IPS-20b (cell line): ENCODE measurements around the gene MSANTD1.

Source experiments
- H3K27ac ChIP-seq: one replicate; pipeline ENCODE4 v1.5.1; 2013; ENCODE audit warnings: low read length
- H3K27me3 ChIP-seq: 2 replicates; pipeline ENCODE4 v1.6.1; 2013; ENCODE audit warnings: mild to moderate bottlenecking, low read length, inconsistent platforms; ENCODE audit not compliant: insufficient read depth
- H3K36me3 ChIP-seq: 2 replicates; pipeline ENCODE4 v1.6.1; 2013; ENCODE audit warnings: low read depth, mild to moderate bottlenecking, inconsistent platforms, low read length, moderate library complexity; ENCODE audit not compliant: insufficient read depth
- H3K4me1 ChIP-seq: 2 replicates; pipeline ENCODE4 v1.6.1; 2013; ENCODE audit warnings: mild to moderate bottlenecking, control low read depth, inconsistent platforms, low read length, moderate library complexity; ENCODE audit not compliant: insufficient read depth
- H3K4me3 ChIP-seq: 2 replicates; pipeline ENCODE4 v1.5.1; 2013; ENCODE audit warnings: mild to moderate bottlenecking, low read length, inconsistent platforms
- H3K9ac ChIP-seq: 2 replicates; pipeline ENCODE4 v1.6.1; 2013; ENCODE audit warnings: low read depth, mild to moderate bottlenecking, inconsistent platforms, low read length, moderate library complexity
- H3K9me3 ChIP-seq: 2 replicates; pipeline ENCODE4 v1.6.1; 2013; ENCODE audit warnings: mild to moderate bottlenecking, low read depth, low read length, inconsistent platforms; ENCODE audit not compliant: insufficient read depth

The MSANTD1 gene

GRCh38 chr4:3226944-3227343 is 22.0 kb upstream of the MSANTD1 start:
- no peak overlapping the region for H3K4me3 ChIP-seq
- no peak overlapping the region for H3K27ac ChIP-seq
- H3K27me3 ChIP-seq, result no peaks in the 10 kb centered on the region
- no peak overlapping the region for H3K9ac ChIP-seq
- no peaks in the 10 kb centered on the region for H3K4me1 ChIP-seq
- H3K9me3 ChIP-seq, result no peaks in the 10 kb centered on the region
- peaks cover 91% of the 10 kb centered on the region for H3K36me3 ChIP-seq

GRCh38 chr4:3227878-3228675 is 20.9 kb upstream of the MSANTD1 start:
- Histone ChIP-seq H3K27ac (no peak overlapping the region), H3K4me3 (no peak overlapping the region), H3K36me3 (peaks cover 91% of the 10 kb centered on the region), H3K9me3 (no peaks in the 10 kb centered on the region), H3K4me1 (no peaks in the 10 kb centered on the region), H3K27me3 (no peaks in the 10 kb centered on the region), H3K9ac (no peak overlapping the region)

GRCh38 chr4:3228881-3229280 is 20.1 kb upstream of the MSANTD1 start:
- Histone ChIP-seq H3K9me3 (no peaks in the 10 kb centered on the region), H3K36me3 (peaks cover 90% of the 10 kb centered on the region), H3K9ac (no peak overlapping the region), H3K27me3 (no peaks in the 10 kb centered on the region), H3K27ac (no peak overlapping the region), H3K4me3 (no peak overlapping the region), H3K4me1 (no peaks in the 10 kb centered on the region)

- H3K9ac ChIP-seq, result no peak overlapping the region
- no peak overlapping the region for H3K4me3 ChIP-seq
- H3K9me3 ChIP-seq, result no peaks in the 10 kb centered on the region
- H3K4me1 ChIP-seq, result no peaks in the 10 kb centered on the region
- peaks cover 86% of the 10 kb centered on the region for H3K36me3 ChIP-seq
- H3K27me3 ChIP-seq, result no peaks in the 10 kb centered on the region
- H3K27ac ChIP-seq, result no peak overlapping the region
Observed at GRCh38 chr4:3229328-3229727, 19.6 kb upstream of the MSANTD1 start.

- Histone ChIP-seq H3K4me1 (no peaks in the 10 kb centered on the region), H3K27ac (no peak overlapping the region), H3K9ac (no peak overlapping the region), H3K9me3 (no peaks in the 10 kb centered on the region), H3K4me3 (no peak overlapping the region), H3K27me3 (no peaks in the 10 kb centered on the region), H3K36me3 (peaks cover 80% of the 10 kb centered on the region)
Observed at GRCh38 chr4:3229964-3230363, 19.0 kb upstream of the MSANTD1 start.

- H3K4me1 ChIP-seq, result no peaks in the 10 kb centered on the region
- H3K27me3 ChIP-seq, result peaks cover 9% of the 10 kb centered on the region; the same call in 1 of the 2 replicates
- no peak overlapping the region for H3K4me3 ChIP-seq
- H3K9me3 ChIP-seq, result no peaks in the 10 kb centered on the region
- peaks cover 80% of the 10 kb centered on the region for H3K36me3 ChIP-seq
- no peak overlapping the region for H3K27ac ChIP-seq
- H3K9ac ChIP-seq, result no peak overlapping the region
Observed at GRCh38 chr4:3231471-3231870, 17.5 kb upstream of the MSANTD1 start.

- peaks cover 79% of the 10 kb centered on the region for H3K36me3 ChIP-seq
- no peak overlapping the region for H3K4me3 ChIP-seq
Observed at GRCh38 chr4:3232001-3232400, 17.0 kb upstream of the MSANTD1 start.

GRCh38 chr4:3232871-3233271 is 16.1 kb upstream of the MSANTD1 start:
- Histone ChIP-seq H3K27ac (no peak overlapping the region), H3K36me3 (peaks cover 78% of the 10 kb centered on the region), H3K4me1 (no peaks in the 10 kb centered on the region), H3K27me3 (peaks cover 16% of the 10 kb centered on the region; the same call in 1 of the 2 replicates), H3K9ac (no peak overlapping the region), H3K4me3 (no peak overlapping the region), H3K9me3 (no peaks in the 10 kb centered on the region)

More at GRCh38 chr4:3232001-3232400, 17.0 kb upstream of the MSANTD1 start:
- no peaks in the 10 kb centered on the region for H3K9me3 ChIP-seq
- H3K4me1 ChIP-seq, result no peaks in the 10 kb centered on the region
- H3K27me3 ChIP-seq, result peaks cover 14% of the 10 kb centered on the region; the same call in 1 of the 2 replicates
- no peak overlapping the region for H3K9ac ChIP-seq
- no peak overlapping the region for H3K27ac ChIP-seq

- Histone ChIP-seq H3K4me1 (peaks cover 5% of the 10 kb centered on the region; the same call in 1 of the 2 replicates), H3K27ac (no peak overlapping the region), H3K36me3 (peaks cover 71% of the 10 kb centered on the region), H3K4me3 (no peak overlapping the region), H3K9me3 (no peaks in the 10 kb centered on the region), H3K27me3 (peaks cover 21% of the 10 kb centered on the region; the same call in 1 of the 2 replicates), H3K9ac (no peak overlapping the region)
Observed at GRCh38 chr4:3233391-3234071, 15.4 kb upstream of the MSANTD1 start.

GRCh38 chr4:3234171-3235029 is 14.6 kb upstream of the MSANTD1 start:
- H3K27ac ChIP-seq, result no peak overlapping the region
- H3K9ac ChIP-seq, result no peak overlapping the region
- H3K27me3 ChIP-seq, result peaks cover 30% of the 10 kb centered on the region; the same call in 1 of the 2 replicates
- no peaks in the 10 kb centered on the region for H3K9me3 ChIP-seq
- H3K4me1 ChIP-seq, result peaks cover 5% of the 10 kb centered on the region; the same call in 1 of the 2 replicates
- H3K4me3 ChIP-seq, result no peak overlapping the region
- peaks cover 69% of the 10 kb centered on the region for H3K36me3 ChIP-seq

GRCh38 chr4:3235030-3235345 is 14.0 kb upstream of the MSANTD1 start:
- peaks cover 68% of the 10 kb centered on the region for H3K36me3 ChIP-seq
- no peak overlapping the region for H3K9ac ChIP-seq
- H3K9me3 ChIP-seq, result no peaks in the 10 kb centered on the region
- H3K27me3 ChIP-seq, result peaks cover 33% of the 10 kb centered on the region; the same call in 1 of the 2 replicates
- H3K4me1 ChIP-seq, result peaks cover 5% of the 10 kb centered on the region; the same call in 1 of the 2 replicates
- no peak overlapping the region for H3K27ac ChIP-seq
- no peak overlapping the region for H3K4me3 ChIP-seq
